Astrocyte (in vitro differentiated cells and primary cell): ENCODE data around the gene LMO1. TPM values are rescaled to one million over a fixed set of nuclear protein-coding genes. Genes with fewer than 3 reads are reported as not detected.

Experiments
- DNase-seq: peaks from one replicate; pipeline ENCODE4 v3.0.0-alpha.2; 2010; ENCODE audit warnings: low read depth
- FAIRE-seq: peaks from 2 replicates; lab custom pipeline; 2011; peaks lifted over from hg19 to GRCh38; lab: Jason Lieb, UNC
- H2AFZ ChIP-seq: 2 replicates; pipeline ENCODE4 v1.6.0; 2012; ENCODE audit warnings: low read depth, low read length, inconsistent platforms
- H3K27ac ChIP-seq: 2 replicates; pipeline ENCODE4 v1.5.1; 2011; ENCODE audit warnings: low read depth, low read length, inconsistent platforms
- H3K27me3 ChIP-seq: 2 replicates; pipeline ENCODE4 v1.6.0; 2011; ENCODE audit warnings: low read length, inconsistent platforms; ENCODE audit not compliant: insufficient read depth
- H3K36me3 ChIP-seq: 2 replicates; pipeline ENCODE4 v1.5.1; 2011; ENCODE audit warnings: low read length, inconsistent platforms; ENCODE audit not compliant: insufficient read depth
- H3K4me1 ChIP-seq: 2 replicates; pipeline ENCODE4 v1.5.1; 2011; ENCODE audit warnings: low read length, inconsistent platforms; ENCODE audit not compliant: insufficient read depth
- H3K4me2 ChIP-seq: 2 replicates; pipeline ENCODE4 v1.6.0; 2012; ENCODE audit warnings: low read length, inconsistent platforms
- H3K4me3 ChIP-seq: 2 replicates; pipeline ENCODE4 v1.5.1; 2011; ENCODE audit warnings: low read depth, mild to moderate bottlenecking, low read length, inconsistent platforms; ENCODE audit not compliant: insufficient read depth
- H3K79me2 ChIP-seq: 2 replicates; pipeline ENCODE4 v1.6.0; 2012; ENCODE audit warnings: mild to moderate bottlenecking, low read length, inconsistent platforms; ENCODE audit not compliant: insufficient read depth
- H3K9ac ChIP-seq: 2 replicates; pipeline ENCODE4 v1.6.0; 2012; ENCODE audit warnings: mild to moderate bottlenecking, low read length, inconsistent platforms
- H3K9me3 ChIP-seq: 2 replicates; pipeline ENCODE4 v1.5.1; 2012; ENCODE audit warnings: low read depth, mild to moderate bottlenecking, low read length, inconsistent platforms; ENCODE audit not compliant: insufficient read depth
- H4K20me1 ChIP-seq: 2 replicates; pipeline ENCODE4 v1.6.0; 2012; ENCODE audit warnings: low read length, inconsistent platforms; ENCODE audit not compliant: insufficient read depth
- H3K27ac Mint-ChIP-seq: one replicate; pipeline ENCODE4 v1.8.0; 2021; ENCODE audit warnings: mild to moderate bottlenecking, mixed read lengths; ENCODE audit not compliant: unreplicated experiment
- H3K27me3 Mint-ChIP-seq: one replicate; pipeline ENCODE4 v1.8.0; 2021; ENCODE audit warnings: low read depth, mixed read lengths; ENCODE audit not compliant: unreplicated experiment
- H3K36me3 Mint-ChIP-seq: one replicate; pipeline ENCODE4 v1.8.0; 2021; ENCODE audit warnings: low read depth, mixed read lengths; ENCODE audit not compliant: unreplicated experiment
- H3K4me1 Mint-ChIP-seq: one replicate; pipeline ENCODE4 v1.8.0; 2021; ENCODE audit warnings: low read depth, mixed read lengths; ENCODE audit not compliant: unreplicated experiment
- H3K4me3 Mint-ChIP-seq: one replicate; pipeline ENCODE4 v1.8.0; 2021; ENCODE audit warnings: mild to moderate bottlenecking, moderate library complexity, mixed read lengths; ENCODE audit not compliant: unreplicated experiment
- H3K9me3 Mint-ChIP-seq: one replicate; pipeline ENCODE4 v1.8.0; 2021; ENCODE audit warnings: mild to moderate bottlenecking, mixed read lengths; ENCODE audit not compliant: unreplicated experiment
- CTCF ChIP-seq: IDR thresholded peaks from 2 replicates; pipeline ENCODE4 v1.5.1; 2011; ENCODE audit warnings: low read depth, mild to moderate bottlenecking, inconsistent platforms, low read length, moderate library complexity; ENCODE audit not compliant: insufficient read depth
- EZH2 ChIP-seq: IDR thresholded peaks from 2 replicates; pipeline ENCODE4 v1.6.1; 2012; ENCODE audit warnings: mild to moderate bottlenecking, low read length, inconsistent platforms; ENCODE audit not compliant: insufficient read depth
- total RNA-seq: library from RNA; stranded (reverse); gene quantifications from 2 replicates; pipeline ENCODE4 v1.2.1, GENCODE V29; 2021

Gene LMO1
- total RNA-seq, 1 donor from 2014 or later, result 1.5 TPM

GRCh38 chr11:8232849-8233606 lies 30.6 kb downstream of the LMO1 start:
- H3K27ac ChIP-seq, result no peak overlapping the region
- TF ChIP-seq CTCF, result no peak
- no peak for TF ChIP-seq EZH2
- no peak overlapping the region for H3K4me2 ChIP-seq
- Mint-ChIP-seq H3K27ac (no peak overlapping the region), H3K4me3 (no peak overlapping the region), H3K36me3 (no peaks in the 10 kb centered on the region), H3K9me3 (no peaks in the 10 kb centered on the region), H3K27me3 (peaks cover 31% of the 10 kb centered on the region), H3K4me1 (peaks cover 28% of the 10 kb centered on the region)
- H3K27me3 ChIP-seq, result peaks cover 2% of the 10 kb centered on the region
- no peaks in the 10 kb centered on the region for H3K9me3 ChIP-seq
- DNase-seq, result no peak
- H4K20me1 ChIP-seq, result no peaks in the 10 kb centered on the region
- no peak overlapping the region for H3K4me3 ChIP-seq
- H3K79me2 ChIP-seq, result no peaks in the 10 kb centered on the region
- H3K9ac ChIP-seq, result no peak overlapping the region
- H2AFZ ChIP-seq, result no peak overlapping the region
- peaks cover 17% of the 10 kb centered on the region for H3K4me1 ChIP-seq
- no peaks in the 10 kb centered on the region for H3K36me3 ChIP-seq
- no peak for FAIRE-seq

- Mint-ChIP-seq H3K4me1 (peaks cover 28% of the 10 kb centered on the region), H3K4me3 (no peak overlapping the region), H3K36me3 (no peaks in the 10 kb centered on the region), H3K27ac (no peak overlapping the region), H3K27me3 (peaks cover 30% of the 10 kb centered on the region), H3K9me3 (no peaks in the 10 kb centered on the region)
- H3K27ac ChIP-seq, result no peak overlapping the region
- FAIRE-seq (no peak), DNase-seq (no peak)
- no peaks in the 10 kb centered on the region for H3K36me3 ChIP-seq
- H4K20me1 ChIP-seq, result no peaks in the 10 kb centered on the region
- no peaks in the 10 kb centered on the region for H3K9me3 ChIP-seq
- H3K4me1 ChIP-seq, result peaks cover 17% of the 10 kb centered on the region
- no peak overlapping the region for H2AFZ ChIP-seq
- TF ChIP-seq CTCF (no peak), EZH2 (no peak)
- H3K4me2 ChIP-seq, result no peak overlapping the region
- H3K9ac ChIP-seq, result no peak overlapping the region
- peaks cover 2% of the 10 kb centered on the region for H3K27me3 ChIP-seq
- no peaks in the 10 kb centered on the region for H3K79me2 ChIP-seq
- H3K4me3 ChIP-seq, result no peak overlapping the region
Measured at GRCh38 chr11:8232414-8232813, 31.3 kb downstream of the LMO1 start.

DNA sequence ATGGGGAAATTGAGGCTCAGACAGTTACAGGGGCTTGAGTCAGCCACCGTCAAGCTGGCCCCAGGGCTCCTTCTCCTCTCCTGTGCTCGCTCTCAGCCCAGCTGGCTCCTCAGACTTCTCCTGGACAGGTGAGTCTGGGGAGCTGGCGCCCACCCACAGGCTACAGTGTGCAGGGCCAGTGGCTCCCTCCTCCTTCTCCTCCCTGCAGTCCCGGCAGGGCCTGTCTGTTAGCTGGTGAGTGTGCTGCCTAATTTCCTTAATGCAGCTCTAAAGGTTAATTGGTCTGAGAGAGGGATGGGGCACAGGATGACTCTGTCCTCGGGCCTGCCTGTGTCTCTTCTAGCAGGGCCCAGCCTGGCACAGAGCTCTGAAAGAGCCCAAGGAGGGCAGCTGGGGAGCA lies 31.7 kb downstream of the LMO1 start:
- Mint-ChIP-seq H3K9me3 (no peaks in the 10 kb centered on the region), H3K4me1 (peaks cover 28% of the 10 kb centered on the region), H3K27ac (no peak overlapping the region), H3K27me3 (peaks cover 27% of the 10 kb centered on the region), H3K36me3 (no peaks in the 10 kb centered on the region), H3K4me3 (no peak overlapping the region)
- Histone ChIP-seq H3K4me2 (no peak overlapping the region), H3K9ac (no peak overlapping the region), H3K27me3 (peaks cover 2% of the 10 kb centered on the region), H3K79me2 (no peaks in the 10 kb centered on the region), H2AFZ (no peak overlapping the region), H3K4me3 (no peak overlapping the region), H3K4me1 (peaks cover 17% of the 10 kb centered on the region), H3K36me3 (no peaks in the 10 kb centered on the region), H3K9me3 (no peaks in the 10 kb centered on the region), H4K20me1 (no peaks in the 10 kb centered on the region), H3K27ac (no peak overlapping the region)
- DNase-seq, result no peak
- FAIRE-seq, result no peak
- TF ChIP-seq EZH2 (no peak), CTCF (no peak)
